Nephron (organoid): ENCODE measurements around the gene SACS.

Experiments used
- H3K27ac Mint-ChIP-seq, 3 experiments: 2 replicates each; pipeline ENCODE4 v1.8.0; 2020; ENCODE audit warnings: mixed read lengths in 3 of 3, mild to moderate bottlenecking in 2 of 3, moderate library complexity in 1 of 3
- H3K27me3 Mint-ChIP-seq: 2 replicates; pipeline ENCODE4 v1.8.0; 2021; ENCODE audit warnings: low read depth, mild to moderate bottlenecking, moderate library complexity, mixed read lengths
- H3K36me3 Mint-ChIP-seq: 2 replicates; pipeline ENCODE4 v1.8.0; 2020; ENCODE audit warnings: low read depth, mixed read lengths
- H3K4me1 Mint-ChIP-seq: 2 replicates; pipeline ENCODE4 v1.8.0; 2020; ENCODE audit warnings: mixed read lengths
- H3K4me3 Mint-ChIP-seq, 3 experiments: 2 replicates each; pipeline ENCODE4 v1.8.0; 2020; ENCODE audit warnings: mild to moderate bottlenecking in 3 of 3, mixed read lengths in 3 of 3, moderate library complexity in 2 of 3
- H3K9me3 Mint-ChIP-seq: 2 replicates; pipeline ENCODE4 v1.8.0; 2020; ENCODE audit warnings: mixed read lengths
- TF ChIP-seq, protein P1 (sequence below), 3 experiments: fragments of 200-600 bp; sonication (generic); IDR thresholded peaks; one replicate each; pipeline ENCODE4 v1.5.0; 2021; ENCODE audit warnings: antibody characterized with exemption in 3 of 3; ENCODE audit not compliant: unreplicated experiment in 3 of 3

The SACS gene

GRCh38 chr13:23450340-23451046 lies 17.0 kb upstream of the SACS start:
- Mint-ChIP-seq H3K27ac (peak overlapping the region; percentile 73 to 97 (median 83)), H3K4me1 (peaks cover 40% of the 10 kb centered on the region)
- TF ChIP-seq, protein P1, sequence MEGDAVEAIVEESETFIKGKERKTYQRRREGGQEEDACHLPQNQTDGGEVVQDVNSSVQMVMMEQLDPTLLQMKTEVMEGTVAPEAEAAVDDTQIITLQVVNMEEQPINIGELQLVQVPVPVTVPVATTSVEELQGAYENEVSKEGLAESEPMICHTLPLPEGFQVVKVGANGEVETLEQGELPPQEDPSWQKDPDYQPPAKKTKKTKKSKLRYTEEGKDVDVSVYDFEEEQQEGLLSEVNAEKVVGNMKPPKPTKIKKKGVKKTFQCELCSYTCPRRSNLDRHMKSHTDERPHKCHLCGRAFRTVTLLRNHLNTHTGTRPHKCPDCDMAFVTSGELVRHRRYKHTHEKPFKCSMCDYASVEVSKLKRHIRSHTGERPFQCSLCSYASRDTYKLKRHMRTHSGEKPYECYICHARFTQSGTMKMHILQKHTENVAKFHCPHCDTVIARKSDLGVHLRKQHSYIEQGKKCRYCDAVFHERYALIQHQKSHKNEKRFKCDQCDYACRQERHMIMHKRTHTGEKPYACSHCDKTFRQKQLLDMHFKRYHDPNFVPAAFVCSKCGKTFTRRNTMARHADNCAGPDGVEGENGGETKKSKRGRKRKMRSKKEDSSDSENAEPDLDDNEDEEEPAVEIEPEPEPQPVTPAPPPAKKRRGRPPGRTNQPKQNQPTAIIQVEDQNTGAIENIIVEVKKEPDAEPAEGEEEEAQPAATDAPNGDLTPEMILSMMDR (IDR thresholded peaks at IDR 0.05; ENCODE audit: unreplicated experiment in 3 of 3) = no peak

DNA sequence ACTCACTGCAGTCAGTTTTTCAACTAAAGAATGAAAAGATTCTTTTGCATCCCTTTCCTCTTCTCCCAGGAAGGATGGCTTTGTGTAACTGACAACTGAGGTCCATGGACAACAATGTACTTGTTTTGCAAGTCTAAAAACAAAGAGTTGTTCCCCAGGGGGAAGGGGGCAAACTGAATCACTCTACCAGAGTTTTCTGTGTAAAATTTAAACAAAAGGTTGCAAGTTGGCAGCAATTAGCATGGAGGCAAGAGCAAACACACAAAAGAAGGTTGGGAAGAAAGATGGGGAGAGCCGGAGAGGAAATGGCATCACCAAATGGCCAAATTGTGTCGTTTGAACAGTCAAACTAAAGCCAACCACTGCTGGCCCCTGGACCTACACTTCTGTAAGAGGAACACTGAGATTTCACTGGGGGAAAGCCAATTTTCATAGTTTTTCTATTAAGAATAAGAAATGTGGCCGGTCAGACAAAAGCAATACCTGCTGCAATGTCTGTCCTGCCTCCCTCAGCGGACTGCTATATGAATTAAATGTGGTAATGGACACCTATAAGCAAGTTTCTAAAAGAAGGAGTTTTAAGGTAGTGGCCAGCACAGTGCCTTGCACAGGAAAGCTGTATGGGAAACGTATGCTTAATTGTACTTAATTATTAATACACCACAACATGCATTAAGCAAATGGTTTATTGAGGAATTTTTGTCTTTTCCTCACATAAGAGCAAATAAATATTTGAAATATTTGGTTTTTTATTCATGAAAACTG lies 16.1 kb upstream of the SACS start:
- TF ChIP-seq, protein P1 (IDR thresholded peaks at IDR 0.05; ENCODE audit: unreplicated experiment in 3 of 3) = no peak
- Mint-ChIP-seq H3K36me3 (no peaks in the 10 kb centered on the region), H3K27ac (peak overlapping the region in 2 of 3 experiments; percentile 50 to 72), H3K9me3 (peaks cover 3% of the 10 kb centered on the region), H3K4me3 (no peak overlapping the region), H3K27me3 (peaks cover 4% of the 10 kb centered on the region), H3K4me1 (peaks cover 40% of the 10 kb centered on the region)

More at GRCh38 chr13:23450340-23451046, 17.0 kb upstream of the SACS start:
- peaks cover 3% of the 10 kb centered on the region for H3K9me3 Mint-ChIP-seq
- peaks cover 4% of the 10 kb centered on the region for H3K27me3 Mint-ChIP-seq
- peak overlapping the region in 2 of 3 experiments; percentile 40 to 43 for H3K4me3 Mint-ChIP-seq
- no peaks in the 10 kb centered on the region for H3K36me3 Mint-ChIP-seq

- Mint-ChIP-seq H3K27ac (peak overlapping the region; percentile 86 to 94 (median 90)), H3K27me3 (no peaks in the 10 kb centered on the region), H3K9me3 (no peaks in the 10 kb centered on the region), H3K4me1 (peaks cover 48% of the 10 kb centered on the region), H3K4me3 (peak overlapping the region in 1 of 3 experiments; percentile 45), H3K36me3 (no peaks in the 10 kb centered on the region)
- TF ChIP-seq, protein P1 (IDR thresholded peaks at IDR 0.05; ENCODE audit: unreplicated experiment in 3 of 3) = no peak
These were observed 14.4 kb upstream of the SACS start for GRCh38 chr13:23447927-23448326.

- peaks cover 40% of the 10 kb centered on the region for H3K4me1 Mint-ChIP-seq
- no peaks in the 10 kb centered on the region for H3K27me3 Mint-ChIP-seq
- no peak overlapping the region for H3K27ac Mint-ChIP-seq
- no peaks in the 10 kb centered on the region for H3K36me3 Mint-ChIP-seq
- TF ChIP-seq, protein P1 (IDR thresholded peaks at IDR 0.05; ENCODE audit: unreplicated experiment in 3 of 3) = no peak
- no peak overlapping the region for H3K4me3 Mint-ChIP-seq
- no peaks in the 10 kb centered on the region for H3K9me3 Mint-ChIP-seq
These were observed 12.3 kb upstream of the SACS start for GRCh38 chr13:23445794-23446193.

GRCh38 chr13:23443878-23444277 lies 10.4 kb upstream of the SACS start:
- TF ChIP-seq, protein P1 (IDR thresholded peaks at IDR 0.05; ENCODE audit: unreplicated experiment in 3 of 3) = no peak
- H3K27me3 Mint-ChIP-seq = no peaks in the 10 kb centered on the region

More at GRCh38 chr13:23443878-23444277, 10.4 kb upstream of the SACS start:
- Mint-ChIP-seq H3K36me3 (no peaks in the 10 kb centered on the region), H3K4me1 (peaks cover 25% of the 10 kb centered on the region), H3K9me3 (no peaks in the 10 kb centered on the region), H3K27ac (peak overlapping the region in 2 of 3 experiments; percentile 10 to 18), H3K4me3 (no peak overlapping the region)
